GM18502 (cell line): ENCODE measurements around the gene IL3.
A peak's percentile ranks its signal among the peaks of the same experiment; 100 is the strongest.

Experiments
- ATAC-seq: cut with Tn5 transposase; IDR thresholded peaks from one replicate; pipeline ENCODE4 v1.9.1; 2021; ENCODE audit warnings: mild to moderate bottlenecking; ENCODE audit not compliant: unreplicated experiment, poor library complexity

The IL3 gene

GRCh38 chr5:132087176-132087575 lies 26.7 kb downstream of the IL3 start:
- ATAC-seq, result no peak

- no peak for ATAC-seq
Measured at GRCh38 chr5:132087661-132088060, 27.2 kb downstream of the IL3 start.

GRCh38 chr5:132089363-132089762 lies 28.9 kb downstream of the IL3 start:
- no peak for ATAC-seq

GRCh38 chr5:132090107-132090506 lies 29.7 kb downstream of the IL3 start:
- no peak for ATAC-seq

GRCh38 chr5:132093271-132093670 lies 32.8 kb downstream of the IL3 start:
- no peak for ATAC-seq

GRCh38 chr5:132094393-132095076 lies 34.1 kb downstream of the IL3 start:
- ATAC-seq, result no peak

GRCh38 chr5:132095077-132095410 lies 34.6 kb downstream of the IL3 start:
- no peak for ATAC-seq

GRCh38 chr5:132095424-132095972 lies 35.0 kb downstream of the IL3 start:
- ATAC-seq, result no peak

GRCh38 chr5:132096904-132097303 lies 36.4 kb downstream of the IL3 start:
- no peak for ATAC-seq

GRCh38 chr5:132098151-132098594 lies 37.7 kb downstream of the IL3 start:
- peak; percentile 28 for ATAC-seq

GRCh38 chr5:132098621-132099020 lies 38.2 kb downstream of the IL3 start:
- no peak for ATAC-seq

GRCh38 chr5:132099076-132099748 lies 38.8 kb downstream of the IL3 start:
- ATAC-seq, result peak; percentile 40

GRCh38 chr5:132099905-132100304 lies 39.5 kb downstream of the IL3 start:
- no peak for ATAC-seq

- ATAC-seq, result peak; percentile 37
Measured at GRCh38 chr5:132100672-132101261, 40.3 kb downstream of the IL3 start.

- no peak for ATAC-seq
Measured at GRCh38 chr5:132101385-132101880, 41.0 kb downstream of the IL3 start.

GRCh38 chr5:132102101-132102701 lies 41.7 kb downstream of the IL3 start:
- no peak for ATAC-seq

- no peak for ATAC-seq
Measured at GRCh38 chr5:132102944-132103331, 42.5 kb downstream of the IL3 start.

GRCh38 chr5:132103332-132103951 lies 43.0 kb downstream of the IL3 start:
- ATAC-seq, result peak; percentile 74

GRCh38 chr5:132103969-132104391 lies 43.5 kb downstream of the IL3 start:
- peak; percentile 23 for ATAC-seq

GRCh38 chr5:132104556-132104955 lies 44.1 kb downstream of the IL3 start:
- no peak for ATAC-seq
